Rectal smooth muscle tissue (tissue), 1 donor: ENCODE results near the gene CACNA1D.

Experiments used
- H3K27ac ChIP-seq: one replicate; pipeline ENCODE4 v1.7.0; 2013; ENCODE audit warnings: low read depth, low read length, inconsistent platforms
- H3K27me3 ChIP-seq: one replicate; pipeline ENCODE4 v1.7.0; 2013; ENCODE audit warnings: low read length; ENCODE audit not compliant: control insufficient read depth, insufficient read depth
- H3K36me3 ChIP-seq: one replicate; pipeline ENCODE4 v1.7.0; 2013; ENCODE audit warnings: low read length; ENCODE audit not compliant: control insufficient read depth, insufficient read depth
- H3K4me1 ChIP-seq: one replicate; pipeline ENCODE4 v1.7.0; 2013; ENCODE audit warnings: low read length; ENCODE audit not compliant: control insufficient read depth, insufficient read depth
- H3K4me3 ChIP-seq: one replicate; pipeline ENCODE4 v1.7.0; 2013; ENCODE audit warnings: low read length
- H3K9ac ChIP-seq: one replicate; pipeline ENCODE4 v1.7.0; 2013; ENCODE audit warnings: low read length

The CACNA1D gene

GRCh38 chr3:53498806-53499641 is 4.6 kb downstream of the CACNA1D start:
- Histone ChIP-seq H3K27me3 (no peaks in the 10 kb centered on the region), H3K4me1 (peaks cover 17% of the 10 kb centered on the region), H3K36me3 (no peaks in the 10 kb centered on the region), H3K4me3 (no peak overlapping the region), H3K27ac (peak overlapping the region; percentile 49), H3K9ac (no peak overlapping the region)

DNA sequence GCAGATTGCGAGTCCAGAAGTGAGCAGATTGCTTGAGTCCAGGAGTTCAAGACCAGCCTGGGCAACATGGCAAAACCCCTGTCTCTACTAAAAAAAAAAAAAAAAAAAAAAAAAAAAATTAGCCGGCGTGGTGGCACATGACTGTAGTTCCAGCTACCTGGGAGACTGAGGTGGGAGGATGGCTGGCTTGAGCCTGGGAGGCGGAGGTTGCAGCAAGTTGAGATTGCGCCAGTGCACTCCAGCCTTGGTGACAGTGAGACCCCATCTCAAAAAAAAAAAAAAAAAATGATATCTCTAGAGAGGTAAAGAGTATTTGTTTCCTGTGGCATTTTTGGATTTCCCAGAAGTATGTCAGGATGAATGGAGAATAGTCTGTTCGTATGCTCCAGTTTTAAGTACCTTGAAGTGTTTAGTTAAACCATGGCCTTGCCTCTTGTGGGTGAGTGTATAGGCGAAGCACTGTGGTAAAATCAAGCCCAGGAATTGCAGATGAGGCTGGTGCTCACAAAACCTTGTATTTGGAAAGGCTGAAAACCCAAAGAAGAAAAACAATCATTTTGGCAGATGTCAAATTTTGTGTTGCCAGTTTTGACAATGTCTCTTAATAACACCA is 5.9 kb downstream of the CACNA1D start:
- no peak overlapping the region for H3K9ac ChIP-seq
- no peak overlapping the region for H3K4me3 ChIP-seq
- H3K36me3 ChIP-seq = no peaks in the 10 kb centered on the region
- peaks cover 15% of the 10 kb centered on the region for H3K4me1 ChIP-seq
- H3K27ac ChIP-seq = no peak overlapping the region
- H3K27me3 ChIP-seq = no peaks in the 10 kb centered on the region

DNA sequence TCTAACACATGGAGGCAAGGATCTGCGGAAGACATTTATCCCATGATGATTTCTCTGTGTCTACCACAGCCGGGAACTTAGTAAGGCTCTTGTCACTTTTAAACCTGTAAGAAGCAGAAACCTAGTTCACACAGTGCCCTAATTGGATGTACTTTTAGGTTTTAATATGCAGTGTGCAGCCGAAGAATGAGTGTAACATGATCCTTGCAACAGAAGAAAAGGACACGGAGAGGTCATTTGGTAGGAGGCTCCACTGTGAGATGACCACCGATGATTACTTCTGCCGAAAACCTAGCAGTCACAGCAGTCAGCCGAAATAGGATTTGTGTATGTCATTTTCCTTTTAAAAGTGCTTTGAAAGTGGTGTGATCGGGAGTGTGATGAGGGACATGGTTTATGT is 6.8 kb downstream of the CACNA1D start:
- Histone ChIP-seq H3K27me3 (no peaks in the 10 kb centered on the region), H3K4me3 (no peak overlapping the region), H3K27ac (no peak overlapping the region), H3K4me1 (peaks cover 15% of the 10 kb centered on the region), H3K9ac (no peak overlapping the region), H3K36me3 (no peaks in the 10 kb centered on the region)

GRCh38 chr3:53502737-53503136 is 8.3 kb downstream of the CACNA1D start:
- Histone ChIP-seq H3K4me3 (no peak overlapping the region), H3K27ac (no peak overlapping the region), H3K9ac (no peak overlapping the region), H3K4me1 (peaks cover 15% of the 10 kb centered on the region), H3K36me3 (no peaks in the 10 kb centered on the region), H3K27me3 (no peaks in the 10 kb centered on the region)

GRCh38 chr3:53503195-53503594 is 8.8 kb downstream of the CACNA1D start:
- Histone ChIP-seq H3K9ac (no peak overlapping the region), H3K4me1 (peaks cover 14% of the 10 kb centered on the region)

DNA sequence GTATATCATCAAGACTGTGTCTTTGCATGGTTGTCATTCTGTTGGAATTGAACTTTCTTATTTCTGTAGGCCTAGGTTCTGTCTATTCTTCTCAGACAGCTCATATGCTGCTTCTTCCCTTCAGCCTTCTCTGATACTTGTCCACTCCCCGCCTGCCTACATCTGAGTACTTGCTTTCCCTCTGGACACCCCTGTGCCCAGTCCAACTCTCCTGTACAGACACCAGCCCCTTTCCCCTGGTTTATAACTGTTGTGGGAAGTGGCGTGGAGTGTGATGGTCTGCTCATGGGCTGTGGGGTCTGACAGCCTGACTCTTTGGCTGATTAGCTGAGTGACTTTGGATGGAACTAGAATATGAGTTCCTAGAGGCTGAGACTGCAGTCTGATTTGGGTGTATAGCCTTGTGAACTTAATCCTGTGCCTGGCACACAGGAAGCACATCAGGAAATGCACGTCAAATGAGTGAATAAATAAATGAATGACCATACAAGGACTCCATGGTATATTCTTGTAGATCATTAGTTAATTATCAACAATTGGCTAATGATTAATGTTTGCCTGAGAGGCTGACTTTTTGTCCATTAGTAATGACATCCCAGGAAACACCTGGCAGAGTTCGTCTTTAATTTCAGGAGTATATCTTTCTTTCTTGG is 11.8 kb downstream of the CACNA1D start:
- no peak overlapping the region for H3K4me3 ChIP-seq
- no peaks in the 10 kb centered on the region for H3K27me3 ChIP-seq
- H3K9ac ChIP-seq = no peak overlapping the region
- no peak overlapping the region for H3K27ac ChIP-seq
- peaks cover 2% of the 10 kb centered on the region for H3K4me1 ChIP-seq
- no peaks in the 10 kb centered on the region for H3K36me3 ChIP-seq

More at GRCh38 chr3:53503195-53503594, 8.8 kb downstream of the CACNA1D start:
- H3K27me3 ChIP-seq = no peaks in the 10 kb centered on the region
- H3K27ac ChIP-seq = no peak overlapping the region
- no peak overlapping the region for H3K4me3 ChIP-seq
- H3K36me3 ChIP-seq = no peaks in the 10 kb centered on the region

DNA sequence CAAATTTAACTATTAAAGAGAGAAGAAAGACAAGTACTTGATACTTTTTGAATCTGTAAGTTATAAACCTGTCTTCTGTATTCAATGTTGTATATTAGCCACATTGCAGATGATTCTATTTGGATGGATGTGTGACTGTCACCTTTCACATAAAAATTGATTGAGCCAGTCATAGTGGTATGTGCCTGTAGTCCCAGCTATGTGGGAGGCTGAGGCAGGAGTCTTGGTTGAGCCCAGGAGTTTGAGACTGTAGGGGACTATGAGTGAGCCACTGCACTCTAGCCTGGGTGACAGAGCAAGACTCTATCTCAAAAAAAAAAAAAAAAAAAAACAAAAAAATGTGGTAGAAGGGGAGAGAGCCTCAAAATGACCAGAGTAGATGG is 12.3 kb downstream of the CACNA1D start:
- Histone ChIP-seq H3K4me1 (no peaks in the 10 kb centered on the region), H3K27me3 (no peaks in the 10 kb centered on the region), H3K4me3 (no peak overlapping the region), H3K36me3 (no peaks in the 10 kb centered on the region), H3K27ac (no peak overlapping the region), H3K9ac (no peak overlapping the region)

DNA sequence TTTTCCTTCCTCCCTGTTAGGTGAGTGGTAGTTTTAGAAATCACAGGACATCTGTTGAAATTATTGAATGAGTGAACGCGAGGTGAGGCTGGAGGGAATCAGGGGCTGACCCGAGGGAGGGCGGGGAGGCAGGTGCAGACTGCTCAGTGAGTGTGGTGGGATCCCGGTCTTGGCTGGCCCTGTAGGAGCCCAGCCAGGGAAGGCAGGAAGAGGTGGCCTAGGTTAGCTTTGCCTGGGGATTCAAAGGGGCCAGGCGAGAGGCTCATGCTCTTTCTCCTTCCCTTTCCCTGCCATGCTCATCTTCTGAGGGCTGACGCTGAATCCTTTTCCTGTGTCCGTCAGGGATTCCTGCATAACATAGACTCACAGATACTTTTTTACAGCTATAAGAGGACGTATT is 15.1 kb downstream of the CACNA1D start:
- no peak overlapping the region for H3K27ac ChIP-seq
- H3K27me3 ChIP-seq = no peaks in the 10 kb centered on the region
- H3K4me1 ChIP-seq = no peaks in the 10 kb centered on the region
- H3K36me3 ChIP-seq = no peaks in the 10 kb centered on the region
- no peak overlapping the region for H3K9ac ChIP-seq
- no peak overlapping the region for H3K4me3 ChIP-seq

DNA sequence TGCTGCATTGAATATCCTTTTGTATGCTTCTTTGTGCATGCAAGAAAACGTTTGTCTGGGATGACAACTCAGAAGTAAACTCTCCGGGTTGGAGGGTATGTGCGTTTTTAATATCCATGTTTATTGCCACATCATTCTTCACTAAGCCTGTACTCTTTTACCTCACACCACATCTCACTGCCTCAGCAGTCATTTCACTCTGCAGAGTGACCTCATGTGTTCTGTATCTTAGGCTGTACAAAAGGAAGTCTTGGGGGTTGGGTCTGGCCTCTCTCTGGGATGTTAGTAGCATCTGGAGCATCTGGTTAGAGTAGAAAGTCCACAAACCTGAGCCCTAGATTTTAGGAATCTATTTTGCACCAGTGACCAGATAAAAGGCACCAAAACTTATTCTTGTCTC is 16.1 kb downstream of the CACNA1D start:
- H3K27me3 ChIP-seq = no peaks in the 10 kb centered on the region
- no peaks in the 10 kb centered on the region for H3K4me1 ChIP-seq
- H3K36me3 ChIP-seq = no peaks in the 10 kb centered on the region
- no peak overlapping the region for H3K9ac ChIP-seq
- H3K4me3 ChIP-seq = no peak overlapping the region
- no peak overlapping the region for H3K27ac ChIP-seq

DNA sequence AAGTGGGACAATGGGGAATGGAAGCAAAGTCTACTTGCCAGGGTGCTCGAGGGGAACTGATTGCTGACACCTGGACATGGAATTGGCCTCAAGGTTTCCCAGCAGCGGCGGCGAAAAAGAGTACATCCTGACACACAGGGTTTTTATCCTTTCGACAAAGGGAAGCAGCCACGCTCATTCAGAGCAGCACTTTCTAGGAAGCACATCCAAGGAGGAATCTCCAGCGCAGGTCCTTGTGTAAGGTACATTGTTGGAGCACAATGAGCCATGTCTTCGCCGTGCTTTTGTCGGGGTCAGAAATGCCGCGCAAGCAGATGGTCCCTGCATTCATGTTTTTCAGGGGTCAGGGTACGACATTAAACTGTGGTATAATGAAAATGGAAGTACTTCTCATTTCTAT is 16.8 kb downstream of the CACNA1D start:
- H3K27ac ChIP-seq = no peak overlapping the region

GRCh38 chr3:53513556-53514190 is 19.3 kb downstream of the CACNA1D start:
- Histone ChIP-seq H3K4me3 (no peak overlapping the region), H3K4me1 (peaks cover under 1% of the 10 kb centered on the region), H3K36me3 (no peaks in the 10 kb centered on the region), H3K27me3 (no peaks in the 10 kb centered on the region), H3K9ac (no peak overlapping the region), H3K27ac (no peak overlapping the region)

More for the DNA sequence above, 16.8 kb downstream of the CACNA1D start:
- Histone ChIP-seq H3K9ac (no peak overlapping the region), H3K4me1 (no peaks in the 10 kb centered on the region), H3K4me3 (no peak overlapping the region), H3K27me3 (no peaks in the 10 kb centered on the region), H3K36me3 (no peaks in the 10 kb centered on the region)

- no peak overlapping the region for H3K4me3 ChIP-seq
- no peak overlapping the region for H3K27ac ChIP-seq
- H3K36me3 ChIP-seq = no peaks in the 10 kb centered on the region
- no peak overlapping the region for H3K9ac ChIP-seq
- H3K27me3 ChIP-seq = no peaks in the 10 kb centered on the region
- peaks cover 3% of the 10 kb centered on the region for H3K4me1 ChIP-seq
These were observed 21.9 kb downstream of the CACNA1D start for GRCh38 chr3:53516339-53516738.
